Hepatocyte (in vitro differentiated cells): ENCODE results near the gene CIT.

Experiments used
- EZH2 ChIP-seq: fragments of 200-600 bp; sonication (generic); IDR thresholded peaks from 2 replicates; pipeline ENCODE4 v1.6.1; 2016; ENCODE audit warnings: antibody characterized with exemption, mild to moderate bottlenecking, borderline replicate concordance
- EZH2phosphoT487 ChIP-seq: fragments of 200-600 bp; sonication (generic); IDR thresholded peaks from one replicate; pipeline ENCODE4 v1.6.1; 2018; ENCODE audit warnings: antibody characterized with exemption, mild to moderate bottlenecking, low read depth, moderate library complexity; ENCODE audit not compliant: unreplicated experiment, severe bottlenecking
- TF ChIP-seq, protein P1 (sequence below): fragments of 200-600 bp; sonication (generic); IDR thresholded peaks from 2 replicates; pipeline ENCODE4 v1.5.1; 2016; ENCODE audit warnings: antibody characterized with exemption, mild to moderate bottlenecking; ENCODE audit not compliant: poor library complexity

- TF ChIP-seq, protein P1, sequence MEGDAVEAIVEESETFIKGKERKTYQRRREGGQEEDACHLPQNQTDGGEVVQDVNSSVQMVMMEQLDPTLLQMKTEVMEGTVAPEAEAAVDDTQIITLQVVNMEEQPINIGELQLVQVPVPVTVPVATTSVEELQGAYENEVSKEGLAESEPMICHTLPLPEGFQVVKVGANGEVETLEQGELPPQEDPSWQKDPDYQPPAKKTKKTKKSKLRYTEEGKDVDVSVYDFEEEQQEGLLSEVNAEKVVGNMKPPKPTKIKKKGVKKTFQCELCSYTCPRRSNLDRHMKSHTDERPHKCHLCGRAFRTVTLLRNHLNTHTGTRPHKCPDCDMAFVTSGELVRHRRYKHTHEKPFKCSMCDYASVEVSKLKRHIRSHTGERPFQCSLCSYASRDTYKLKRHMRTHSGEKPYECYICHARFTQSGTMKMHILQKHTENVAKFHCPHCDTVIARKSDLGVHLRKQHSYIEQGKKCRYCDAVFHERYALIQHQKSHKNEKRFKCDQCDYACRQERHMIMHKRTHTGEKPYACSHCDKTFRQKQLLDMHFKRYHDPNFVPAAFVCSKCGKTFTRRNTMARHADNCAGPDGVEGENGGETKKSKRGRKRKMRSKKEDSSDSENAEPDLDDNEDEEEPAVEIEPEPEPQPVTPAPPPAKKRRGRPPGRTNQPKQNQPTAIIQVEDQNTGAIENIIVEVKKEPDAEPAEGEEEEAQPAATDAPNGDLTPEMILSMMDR = no peak
- TF ChIP-seq EZH2 (no peak), EZH2phosphoT487 (no peak)
Measured at GRCh38 chr12:119838826-119839600, 38.1 kb downstream of the CIT start.
